HEK293T (cell line): ENCODE results near the gene CCDC152.
"Not testable (repeated sequence)": the region's sequence is repeated elsewhere in the genome, so short reads cannot be mapped to it uniquely, and the experiment has no call there.

Source experiments
- CTCF ChIA-PET: fragments of 350-600 bp; formaldehyde crosslinking; extraction: SDS; loops from one replicate; lab custom pipeline; 2021; ENCODE audit warnings: antibody characterized with exemption, inconsistent platforms; lab: Yijun Ruan, JAX
- POLR2A ChIA-PET: fragments of 350-600 bp; formaldehyde crosslinking; extraction: SDS; loops from one replicate; lab custom pipeline; 2020; ENCODE audit warnings: antibody characterized with exemption, inconsistent platforms; lab: Yijun Ruan, JAX
- DNase-seq: peaks from one replicate; pipeline ENCODE4 v3.0.0; 2012; ENCODE audit warnings: mixed read lengths; ENCODE audit errors: extremely low spot score
- ARNT ChIP-seq: fragments of 450-650 bp; IDR thresholded peaks from 2 replicates; pipeline ENCODE4 v1.6.1; 2017; ENCODE audit warnings: mild to moderate bottlenecking
- BHLHE40 ChIP-seq: fragments of 450-650 bp; IDR thresholded peaks from 2 replicates; pipeline ENCODE4 v1.6.1; 2016; ENCODE audit warnings: mild to moderate bottlenecking, moderate library complexity, borderline replicate concordance
- CTBP1 ChIP-seq: fragments of 450-650 bp; IDR thresholded peaks from 2 replicates; pipeline ENCODE4 v1.6.1; 2016; ENCODE audit warnings: borderline replicate concordance
- ELF4 ChIP-seq: fragments of 450-650 bp; IDR thresholded peaks from 2 replicates; pipeline ENCODE4 v1.6.1; 2017; ENCODE audit warnings: antibody characterized with exemption
- FOXA1 ChIP-seq: fragments of 450-650 bp; IDR thresholded peaks from 2 replicates; pipeline ENCODE4 v1.6.1; 2016; ENCODE audit warnings: mild to moderate bottlenecking
- FOXK2 ChIP-seq: fragments of 450-650 bp; IDR thresholded peaks from 2 replicates; pipeline ENCODE4 v1.6.1; 2016; ENCODE audit warnings: mild to moderate bottlenecking
- FOXM1 ChIP-seq: fragments of 450-650 bp; IDR thresholded peaks from 2 replicates; pipeline ENCODE4 v1.6.1; 2017; ENCODE audit warnings: mild to moderate bottlenecking, borderline replicate concordance
- HDGF ChIP-seq: fragments of 450-650 bp; IDR thresholded peaks from 2 replicates; pipeline ENCODE4 v1.6.1; 2017; ENCODE audit warnings: antibody characterized with exemption, borderline replicate concordance
- L3MBTL2 ChIP-seq: fragments of 450-650 bp; conservative IDR thresholded peaks from 2 replicates; pipeline ENCODE4 v1.6.1; 2016; ENCODE audit warnings: mild to moderate bottlenecking
- LEF1 ChIP-seq: fragments of 450-650 bp; IDR thresholded peaks from 2 replicates; pipeline ENCODE4 v1.6.1; 2017; ENCODE audit warnings: mild to moderate bottlenecking, borderline replicate concordance
- NFRKB ChIP-seq: fragments of 450-650 bp; IDR thresholded peaks from 2 replicates; pipeline ENCODE4 v1.6.1; 2016; ENCODE audit warnings: mild to moderate bottlenecking, moderate library complexity
- PKNOX1 ChIP-seq: fragments of 450-650 bp; IDR thresholded peaks from 2 replicates; pipeline ENCODE4 v1.6.1; 2016
- SP1 ChIP-seq: fragments of 450-650 bp; IDR thresholded peaks from 2 replicates; pipeline ENCODE4 v1.6.1; 2017
- SUZ12 ChIP-seq: fragments of 450-650 bp; IDR thresholded peaks from 2 replicates; pipeline ENCODE4 v1.6.1; 2016; ENCODE audit warnings: mild to moderate bottlenecking
- TARDBP ChIP-seq: fragments of 450-650 bp; IDR thresholded peaks from 2 replicates; pipeline ENCODE4 v1.6.1; 2016
- ZNF384 ChIP-seq: fragments of 450-650 bp; IDR thresholded peaks from 2 replicates; pipeline ENCODE4 v1.6.1; 2016

CCDC152 gene

GRCh38 chr5:42813533-42813932 is 56.9 kb downstream of the CCDC152 start:
- POLR2A ChIA-PET, result no interaction called here
- CTCF ChIA-PET, result no interaction called here
- DNase-seq, result no peak
- TF ChIP-seq SP1 (no peak), SUZ12 (no peak), FOXA1 (no peak), TARDBP (no peak), CTBP1 (no peak)

GRCh38 chr5:42816546-42816945 is 59.9 kb downstream of the CCDC152 start:
- DNase-seq, POLR2A ChIA-PET, CTCF ChIA-PET: not testable (repeated sequence)

GRCh38 chr5:42819745-42820144 is 63.1 kb downstream of the CCDC152 start:
- POLR2A ChIA-PET, result no interaction called here
- TF ChIP-seq HDGF (no peak), SP1 (no peak)
- DNase-seq, result no peak
- CTCF ChIA-PET, result no interaction called here

GRCh38 chr5:42822548-42822947 is 65.9 kb downstream of the CCDC152 start:
- TF ChIP-seq BHLHE40 (no peak), SP1 (no peak), PKNOX1 (no peak), FOXA1 (no peak), FOXK2 (no peak), LEF1 (no peak), ARNT (no peak), L3MBTL2 (no peak), CTBP1 (no peak), FOXM1 (no peak), NFRKB (no peak), SUZ12 (no peak), HDGF (no peak), ELF4 (no peak), ZNF384 (no peak), TARDBP (no peak)
- CTCF ChIA-PET, result no interaction called here
- no peak for DNase-seq
- POLR2A ChIA-PET, result no interaction called here

- no peak for DNase-seq
- ChIA-PET POLR2A (no interaction called here), CTCF (no interaction called here)
- no peak for TF ChIP-seq NFRKB
These were observed 67.8 kb downstream of the CCDC152 start for GRCh38 chr5:42824347-42824976.

GRCh38 chr5:42825422-42826148 is 69.0 kb downstream of the CCDC152 start:
- POLR2A ChIA-PET, result interaction anchor here (1.0 kb wide), 1 partner anchor 658 kb away, joined by 3 read pairs; the partner anchor contains the start of gene TMEM267
- CTCF ChIA-PET, result interaction anchor here (0.6 kb wide), 2 partner anchors 13 to 15 kb away, joined by 3 to 4 read pairs; no protein-coding TSS in a partner anchor
- TF ChIP-seq FOXK2 (no peak), HDGF (no peak), TARDBP (no peak), FOXM1 (no peak), PKNOX1 (no peak), L3MBTL2 (no peak), SUZ12 (no peak), FOXA1 (no peak), CTBP1 (no peak), BHLHE40 (no peak), LEF1 (no peak), SP1 (no peak), ELF4 (no peak), ZNF384 (no peak), NFRKB (no peak), ARNT (no peak)
- DNase-seq, result no peak

GRCh38 chr5:42826757-42827515 is 70.3 kb downstream of the CCDC152 start:
- TF ChIP-seq ARNT (no peak), L3MBTL2 (no peak), FOXA1 (no peak), SP1 (no peak), NFRKB (no peak), CTBP1 (no peak), ELF4 (no peak), ZNF384 (no peak)
- DNase-seq, result no peak
- ChIA-PET CTCF (interaction anchor here (0.6 kb wide), 1 partner anchor 63 kb away, joined by 3 read pairs; no protein-coding TSS in a partner anchor), POLR2A (interaction anchor here (1.0 kb wide), 1 partner anchor 657 kb away, joined by 3 read pairs; the partner anchor contains the start of gene TMEM267)
